Endothelial cell of umbilical vein (primary cell): Measurements from ENCODE around the gene PTPRT. TPM values are rescaled to one million over a fixed set of nuclear protein-coding genes. Genes with fewer than 3 reads are reported as not detected.

ENCODE experiments used
- BruUV-seq: library from RNA; stranded (reverse); fragments of 400-500 nt; replicated peaks from 2 replicates; lab custom pipeline; 2021; lab: Mats Ljungman, UMichigan
- CTCF ChIA-PET: fragments of 300-600, 350-600 bp; sonication (Branson Sonifier 250); formaldehyde crosslinking; loops from one replicate; lab custom pipeline; 2021; ENCODE audit warnings: antibody characterized with exemption, inconsistent platforms; lab: Charles Lee
- POLR2A ChIA-PET: fragments of 300-600, 350-600 bp; sonication (Branson Sonifier 250); formaldehyde crosslinking; loops from one replicate; lab custom pipeline; 2021; ENCODE audit warnings: antibody characterized with exemption, inconsistent platforms; lab: Charles Lee
- DNase-seq: peaks from one replicate; pipeline ENCODE4 v3.0.0-alpha.2; 2011; ENCODE audit warnings: low read depth, low spot score
- FAIRE-seq: peaks from 2 replicates; lab custom pipeline; 2011; peaks lifted over from hg19 to GRCh38; lab: Jason Lieb, UNC
- H2AFZ ChIP-seq: 2 replicates; pipeline ENCODE4 v1.6.0; 2012; ENCODE audit warnings: low read depth, low read length, control low read depth, inconsistent platforms
- H3K27ac ChIP-seq: 2 replicates; pipeline ENCODE4 v1.5.1; 2011; ENCODE audit warnings: low read depth, mild to moderate bottlenecking, control low read depth, low read length, moderate library complexity; ENCODE audit not compliant: insufficient read depth
- H3K27me3 ChIP-seq, 2 experiments: 2 replicates each; pipeline versions ENCODE4 v1.6.0 to v1.6.1; 2011; ENCODE audit warnings: low read length in 2 of 2, mixed read lengths in 1 of 2; ENCODE audit not compliant: control insufficient read depth in 2 of 2, insufficient read depth in 2 of 2
- H3K36me3 ChIP-seq, 2 experiments: 2 replicates in 1 of 2; 3 replicates in 1 of 2; pipeline ENCODE4 v1.5.1; 2011; ENCODE audit warnings: low read length in 2 of 2, mild to moderate bottlenecking in 1 of 2, moderate library complexity in 1 of 2; ENCODE audit not compliant: control insufficient read depth in 2 of 2, insufficient read depth in 2 of 2; ENCODE audit errors: extremely low read depth in 1 of 2
- H3K4me1 ChIP-seq: 3 replicates; pipeline ENCODE4 v1.5.1; 2011; ENCODE audit warnings: mild to moderate bottlenecking, low read length; ENCODE audit not compliant: control insufficient read depth, insufficient read depth; ENCODE audit errors: extremely low read depth
- H3K4me2 ChIP-seq: 2 replicates; pipeline ENCODE4 v1.6.1; 2011; ENCODE audit warnings: low read length, control low read depth, mixed read lengths; ENCODE audit not compliant: insufficient read depth
- H3K4me3 ChIP-seq, 3 experiments: fragments of 200-600 bp in 1 of 3; sonication (generic), shearing (Covaris generic) in 1 of 3; replicated peaks in 1 of 3; 2 replicates each; pipeline ENCODE4 v1.5.1; 2011 to 2016; ENCODE audit warnings: control low read depth in 3 of 3, low read length in 3 of 3, mild to moderate bottlenecking in 2 of 3, inconsistent platforms in 1 of 3, low read depth in 1 of 3, moderate library complexity in 1 of 3; ENCODE audit not compliant: insufficient read depth in 1 of 3
- H3K79me2 ChIP-seq: 2 replicates; pipeline ENCODE4 v1.6.0; 2012; ENCODE audit warnings: low read length, inconsistent platforms; ENCODE audit not compliant: control insufficient read depth, insufficient read depth
- H3K9ac ChIP-seq: replicated peaks from 2 replicates; pipeline ENCODE3; 2011; ENCODE audit warnings: low read length, control low read depth; ENCODE audit not compliant: insufficient read depth; ENCODE audit errors: extremely low read depth
- H3K9me1 ChIP-seq: replicated peaks from 3 replicates; pipeline ENCODE4 v1.6.0; 2011; ENCODE audit warnings: mild to moderate bottlenecking, low read length; ENCODE audit not compliant: control insufficient read depth, insufficient read depth; ENCODE audit errors: extremely low read depth
- H3K9me3 ChIP-seq: replicated peaks from 2 replicates; pipeline ENCODE4 v1.5.1; 2012; ENCODE audit warnings: low read length, inconsistent platforms; ENCODE audit not compliant: control insufficient read depth, insufficient read depth
- H4K20me1 ChIP-seq: replicated peaks from 2 replicates; pipeline ENCODE3; 2011; ENCODE audit warnings: mild to moderate bottlenecking, low read length; ENCODE audit not compliant: control insufficient read depth, insufficient read depth; ENCODE audit errors: extremely low read depth
- EZH2 ChIP-seq: IDR thresholded peaks from 2 replicates; pipeline ENCODE4 v1.6.1; 2012; ENCODE audit warnings: borderline replicate concordance, low read depth, mild to moderate bottlenecking, moderate library complexity, low read length, inconsistent platforms; ENCODE audit not compliant: severe bottlenecking
- FOS ChIP-seq: IDR thresholded peaks from 2 replicates; pipeline ENCODE4 v1.6.1; 2011; ENCODE audit warnings: mild to moderate bottlenecking, low read length, moderate library complexity, borderline replicate concordance; ENCODE audit not compliant: insufficient read depth
- JUN ChIP-seq: IDR thresholded peaks from 2 replicates; pipeline ENCODE4 v1.6.1; 2011; ENCODE audit warnings: borderline replicate concordance, low read depth; ENCODE audit not compliant: insufficient read length, insufficient read depth
- MYC ChIP-seq: IDR thresholded peaks from one replicate; pipeline ENCODE4 v1.6.1; 2011; ENCODE audit warnings: mild to moderate bottlenecking, low read depth, low read length
- POLR2A ChIP-seq: IDR thresholded peaks from 2 replicates; pipeline ENCODE4 v1.6.1; 2012; ENCODE audit warnings: low read depth, mild to moderate bottlenecking, control low read depth, low read length
- POLR2AphosphoS5 ChIP-seq: IDR thresholded peaks from 2 replicates; pipeline ENCODE4 v1.6.1; 2012; ENCODE audit warnings: low read depth, mild to moderate bottlenecking, control low read depth, low read length, moderate library complexity; ENCODE audit not compliant: insufficient read depth
- dilution Hi-C: fragments of 300-500 bp; cut with MboI; formaldehyde crosslinking; loops from one replicate; pipeline ENCODE4 v1.15.0; 2019; ENCODE audit warnings: low sequenced_read_pairs; ENCODE audit not compliant: extremely low pct_ligation_motif_present
- intact Hi-C: fragments of 100-400 bp; cut with micrococcal nuclease; formaldehyde crosslinking; loops from one replicate; pipeline ENCODE4 v1.10.0; 2022
- polyA plus RNA-seq, 4 experiments: library from polyadenylated mRNA; depleted of rRNA in 3 of 4; stranded (reverse) in 3 of 4; unstranded in 1 of 4; fragments of >200 nt; gene quantifications; 2 replicates each; pipeline versions ENCODE4 v1.2.1 to v1.2.3, GENCODE V29; 2011 to 2012; ENCODE audit warnings: missing spikeins in 1 of 4
- total RNA-seq: library from RNA; stranded (reverse); gene quantifications from 2 replicates; pipeline ENCODE4 v1.2.3, GENCODE V29; 2021
- TF ChIP-seq, protein P1 (sequence below), 2 donors: IDR thresholded peaks; 1 replicate in 1 of 2; 2 replicates in 1 of 2; pipeline ENCODE4 v1.5.1; 2011; ENCODE audit warnings: low read length in 2 of 2, mild to moderate bottlenecking in 2 of 2, moderate library complexity in 2 of 2, control low read depth in 1 of 2, inconsistent platforms in 1 of 2, low read depth in 1 of 2; ENCODE audit not compliant: insufficient read depth in 1 of 2; ENCODE audit errors: extremely low read depth in 1 of 2
- TF ChIP-seq, protein P2 (sequence below): IDR thresholded peaks from 2 replicates; pipeline ENCODE4 v1.6.1; 2011; ENCODE audit not compliant: insufficient read depth, insufficient read length

Gene PTPRT
- total and polyA plus RNA-seq, 2 donors (not counting 3 experiments of a cell fraction or from before 2014, with no cell fraction given) = not detected

DNA sequence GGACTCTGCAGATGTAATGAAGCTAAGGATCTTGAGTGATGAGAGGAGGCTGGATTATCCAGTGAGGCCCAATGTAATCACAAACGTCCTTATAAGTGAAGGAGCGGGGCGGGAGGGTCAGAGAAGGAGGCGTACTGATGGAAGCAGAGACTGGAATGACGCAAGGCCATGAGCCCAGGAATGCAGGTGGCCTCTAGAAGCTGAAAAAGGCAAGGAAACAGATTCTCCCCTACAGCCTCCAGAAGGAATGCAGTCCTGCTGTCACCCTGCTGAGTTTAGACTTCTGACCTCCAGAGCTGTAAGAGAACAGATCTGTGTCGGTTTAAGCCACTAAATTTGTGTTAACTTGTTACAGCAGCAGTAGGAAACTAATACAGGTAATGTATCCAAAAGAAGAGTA, 227.9 kb downstream of the PTPRT start:
- no peak for DNase-seq
- Histone ChIP-seq H4K20me1 (no peaks in the 10 kb centered on the region), H3K9me1 (no peaks in the 10 kb centered on the region), H3K4me1 (no peaks in the 10 kb centered on the region), H3K4me3 (no peak overlapping the region), H3K79me2 (no peaks in the 10 kb centered on the region), H2AFZ (no peak overlapping the region), H3K9me3 (no peaks in the 10 kb centered on the region), H3K27ac (no peak overlapping the region), H3K9ac (no peak overlapping the region), H3K4me2 (no peak overlapping the region), H3K27me3 (no peaks in the 10 kb centered on the region), H3K36me3 (no peaks in the 10 kb centered on the region)
- intact Hi-C loops (no loop called here), dilution Hi-C loops (no loop called here)
- no TSS peak for BruUV-seq
- POLR2A ChIA-PET = no interaction called here
- TF ChIP-seq JUN (no peak), MYC (no peak), POLR2AphosphoS5 (no peak)
- TF ChIP-seq, protein P1, sequence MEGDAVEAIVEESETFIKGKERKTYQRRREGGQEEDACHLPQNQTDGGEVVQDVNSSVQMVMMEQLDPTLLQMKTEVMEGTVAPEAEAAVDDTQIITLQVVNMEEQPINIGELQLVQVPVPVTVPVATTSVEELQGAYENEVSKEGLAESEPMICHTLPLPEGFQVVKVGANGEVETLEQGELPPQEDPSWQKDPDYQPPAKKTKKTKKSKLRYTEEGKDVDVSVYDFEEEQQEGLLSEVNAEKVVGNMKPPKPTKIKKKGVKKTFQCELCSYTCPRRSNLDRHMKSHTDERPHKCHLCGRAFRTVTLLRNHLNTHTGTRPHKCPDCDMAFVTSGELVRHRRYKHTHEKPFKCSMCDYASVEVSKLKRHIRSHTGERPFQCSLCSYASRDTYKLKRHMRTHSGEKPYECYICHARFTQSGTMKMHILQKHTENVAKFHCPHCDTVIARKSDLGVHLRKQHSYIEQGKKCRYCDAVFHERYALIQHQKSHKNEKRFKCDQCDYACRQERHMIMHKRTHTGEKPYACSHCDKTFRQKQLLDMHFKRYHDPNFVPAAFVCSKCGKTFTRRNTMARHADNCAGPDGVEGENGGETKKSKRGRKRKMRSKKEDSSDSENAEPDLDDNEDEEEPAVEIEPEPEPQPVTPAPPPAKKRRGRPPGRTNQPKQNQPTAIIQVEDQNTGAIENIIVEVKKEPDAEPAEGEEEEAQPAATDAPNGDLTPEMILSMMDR (IDR thresholded peaks at IDR 0.05; ENCODE audit: extremely low read depth in 1 of 2, insufficient read depth in 1 of 2, low read depth in 1 of 2, low read length in 2 of 2) = no peak
- no peak for FAIRE-seq
- CTCF ChIA-PET = no interaction called here

DNA sequence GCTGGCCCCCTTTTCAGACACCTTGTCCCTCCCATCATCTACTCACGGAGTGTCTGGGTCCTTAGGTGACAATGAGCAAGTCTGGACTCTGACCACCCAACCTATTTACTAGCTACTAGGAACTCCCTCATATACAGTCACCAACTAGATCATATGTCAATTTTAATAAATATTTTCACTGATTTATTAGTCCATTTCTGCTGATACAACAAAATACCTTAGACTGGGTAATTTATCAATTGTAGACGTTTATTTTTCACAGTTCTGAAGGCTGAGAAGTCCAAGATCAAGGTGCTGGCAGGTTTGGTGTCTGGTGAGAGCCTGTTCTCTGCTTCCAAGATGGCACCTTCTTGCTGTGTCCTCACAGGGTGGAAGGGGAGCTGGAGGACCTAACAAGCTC, 229.7 kb downstream of the PTPRT start:
- no peaks in the 10 kb centered on the region for H3K4me1 ChIP-seq
- no peak overlapping the region for H3K9ac ChIP-seq
- ChIA-PET POLR2A (no interaction called here), CTCF (no interaction called here)
- intact Hi-C loops = no loop called here
- TF ChIP-seq, protein P2, sequence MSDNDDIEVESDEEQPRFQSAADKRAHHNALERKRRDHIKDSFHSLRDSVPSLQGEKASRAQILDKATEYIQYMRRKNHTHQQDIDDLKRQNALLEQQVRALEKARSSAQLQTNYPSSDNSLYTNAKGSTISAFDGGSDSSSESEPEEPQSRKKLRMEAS = no peak
- no peak for TF ChIP-seq POLR2A
- TF ChIP-seq JUN = no peak
- no peak for TF ChIP-seq MYC
- no peak for TF ChIP-seq FOS
- no peak for TF ChIP-seq POLR2AphosphoS5
- no peak for TF ChIP-seq EZH2
- TF ChIP-seq, protein P1 (IDR thresholded peaks at IDR 0.05; ENCODE audit: extremely low read depth in 1 of 2, insufficient read depth in 1 of 2, low read depth in 1 of 2, low read length in 2 of 2) = no peak
- dilution Hi-C loops = no loop called here
- no peaks in the 10 kb centered on the region for H3K27me3 ChIP-seq
- peaks cover 2% of the 10 kb centered on the region for H3K9me3 ChIP-seq
- no peak overlapping the region for H3K27ac ChIP-seq
- no peak overlapping the region for H3K4me3 ChIP-seq
- DNase-seq = no peak
- no peak for FAIRE-seq
- no peaks in the 10 kb centered on the region for H3K36me3 ChIP-seq
- H2AFZ ChIP-seq = no peak overlapping the region
- BruUV-seq = no TSS peak
- no peaks in the 10 kb centered on the region for H3K9me1 ChIP-seq
- no peaks in the 10 kb centered on the region for H4K20me1 ChIP-seq
- H3K4me2 ChIP-seq = no peak overlapping the region
- H3K79me2 ChIP-seq = no peaks in the 10 kb centered on the region
